SU-DHL-6 (cell line): Measurements from ENCODE around the gene ZNF385D.
"Not testable (repeated sequence)": the region's sequence is repeated elsewhere in the genome, so short reads cannot be mapped to it uniquely, and the experiment has no call there.

Experiments
- H2AFZ ChIP-seq: fragments of 200-600 bp; sonication (generic); 2 replicates; pipeline ENCODE4 v1.6.1; 2014; ENCODE audit warnings: low read depth, mild to moderate bottlenecking, moderate library complexity, mixed read lengths, antibody characterized with exemption, low read length; ENCODE audit not compliant: severe bottlenecking
- H3F3A ChIP-seq: fragments of 200-600 bp; shearing (Covaris generic); 2 replicates; pipeline ENCODE4 v1.6.0; 2016; ENCODE audit warnings: antibody characterized with exemption, mild to moderate bottlenecking; ENCODE audit not compliant: insufficient read depth
- H3K27ac ChIP-seq: fragments of 200-600 bp; sonication (generic); 2 replicates; pipeline ENCODE4 v1.5.1; 2016; ENCODE audit warnings: low read depth, mild to moderate bottlenecking, low read length, moderate library complexity, mixed read lengths
- H3K27me3 ChIP-seq: fragments of 200-600 bp; sonication (generic), shearing (Covaris generic); 2 replicates; pipeline ENCODE4 v1.6.0; 2014; ENCODE audit warnings: mild to moderate bottlenecking, low read length
- H3K36me3 ChIP-seq: fragments of 200-600 bp; sonication (generic); 2 replicates; pipeline ENCODE4 v1.6.1; 2014; ENCODE audit warnings: mild to moderate bottlenecking, low read length, mixed read lengths
- H3K4me2 ChIP-seq: fragments of 300-600, 200-600 bp; shearing (Covaris generic), sonication (generic); 2 replicates; pipeline ENCODE4 v1.6.0; 2014; ENCODE audit warnings: low read length, low read depth, mild to moderate bottlenecking; ENCODE audit not compliant: poor library complexity, severe bottlenecking
- H3K4me3 ChIP-seq: fragments of 200-600 bp; sonication (generic); 2 replicates; pipeline ENCODE4 v1.5.1; 2014; ENCODE audit warnings: antibody characterized with exemption, low read length, mild to moderate bottlenecking, mixed read lengths; ENCODE audit not compliant: insufficient read depth, poor library complexity, severe bottlenecking
- H3K79me2 ChIP-seq: fragments of 200-600 bp; sonication (generic); 2 replicates; pipeline ENCODE4 v1.6.1; 2014; ENCODE audit warnings: mild to moderate bottlenecking, low read length, moderate library complexity; ENCODE audit not compliant: insufficient read depth
- H3K9ac ChIP-seq: fragments of 200-600 bp; sonication (generic); 2 replicates; pipeline ENCODE4 v1.7.0; 2014; ENCODE audit warnings: mild to moderate bottlenecking, low read length
- H3K9me2 ChIP-seq: fragments of 200-600 bp; sonication (generic); replicated peaks from 2 replicates; pipeline ENCODE4 v1.6.1; 2014; ENCODE audit warnings: low read length; ENCODE audit not compliant: insufficient read depth
- H3K9me3 ChIP-seq: fragments of 200-600 bp; sonication (generic); 2 replicates; pipeline ENCODE4 v1.6.1; 2014; ENCODE audit warnings: low read length, mixed read lengths; ENCODE audit not compliant: insufficient read depth
- H4K20me1 ChIP-seq: fragments of 200-600 bp; sonication (generic); 2 replicates; pipeline ENCODE4 v1.6.1; 2014; ENCODE audit warnings: low read depth, mild to moderate bottlenecking, antibody characterized with exemption, low read length, moderate library complexity, mixed read lengths
- CTCF ChIP-seq: fragments of 200-600 bp; sonication (generic); IDR thresholded peaks from one replicate; pipeline ENCODE4 v1.5.1; 2017; ENCODE audit warnings: antibody characterized with exemption, mild to moderate bottlenecking, low read length, moderate library complexity; ENCODE audit not compliant: insufficient read depth, poor library complexity, severe bottlenecking
- EZH2phosphoT487 ChIP-seq: fragments of 200-600 bp; sonication (generic), shearing (Covaris generic); conservative IDR thresholded peaks from 2 replicates; pipeline ENCODE4 v1.6.1; 2018; ENCODE audit warnings: mild to moderate bottlenecking, antibody characterized with exemption, low read length, moderate library complexity, mixed read lengths

ZNF385D gene

GRCh38 chr3:21487520-21487919 is 263.5 kb downstream of the ZNF385D start:
- Histone ChIP-seq H3K79me2 (no peaks in the 10 kb centered on the region), H3K4me2 (no peak overlapping the region), H3K4me3 (no peak overlapping the region), H3K9me2 (no peaks in the 10 kb centered on the region), H3K27ac (no peak overlapping the region), H3K27me3 (no peaks in the 10 kb centered on the region), H4K20me1 (no peaks in the 10 kb centered on the region), H3K36me3 (no peaks in the 10 kb centered on the region), H3K9ac (no peak overlapping the region), H3K9me3 (no peaks in the 10 kb centered on the region), H2AFZ (no peak overlapping the region), H3F3A (no peaks in the 10 kb centered on the region)
- TF ChIP-seq EZH2phosphoT487 (no peak), CTCF (no peak)

GRCh38 chr3:21486024-21486935 is 264.7 kb downstream of the ZNF385D start:
- not testable (repeated sequence) for H3K4me3 ChIP-seq, H2AFZ ChIP-seq, H3K9ac ChIP-seq, H4K20me1 ChIP-seq, H3K4me2 ChIP-seq, H3K9me3 ChIP-seq, H3K9me2 ChIP-seq, H3F3A ChIP-seq, H3K27me3 ChIP-seq, H3K79me2 ChIP-seq, H3K36me3 ChIP-seq, H3K27ac ChIP-seq

GRCh38 chr3:21484828-21485144 is 266.2 kb downstream of the ZNF385D start:
- Histone ChIP-seq H3K27ac (no peak overlapping the region), H4K20me1 (no peaks in the 10 kb centered on the region), H3K4me3 (no peak overlapping the region), H3K4me2 (no peak overlapping the region), H3K79me2 (no peaks in the 10 kb centered on the region), H3K27me3 (no peaks in the 10 kb centered on the region), H2AFZ (no peak overlapping the region), H3K36me3 (no peaks in the 10 kb centered on the region), H3K9me2 (no peaks in the 10 kb centered on the region), H3K9me3 (no peaks in the 10 kb centered on the region), H3K9ac (no peak overlapping the region), H3F3A (no peaks in the 10 kb centered on the region)
- TF ChIP-seq EZH2phosphoT487 (no peak), CTCF (no peak)

GRCh38 chr3:21484057-21484827 is 266.8 kb downstream of the ZNF385D start:
- TF ChIP-seq EZH2phosphoT487 (no peak), CTCF (peak; percentile 47)
- Histone ChIP-seq H3K9ac (no peak overlapping the region), H3K79me2 (no peaks in the 10 kb centered on the region), H2AFZ (no peak overlapping the region), H3K36me3 (no peaks in the 10 kb centered on the region), H3K9me3 (no peaks in the 10 kb centered on the region), H3K4me2 (no peak overlapping the region), H3K9me2 (no peaks in the 10 kb centered on the region), H3K27me3 (no peaks in the 10 kb centered on the region), H3K4me3 (no peak overlapping the region), H3F3A (no peaks in the 10 kb centered on the region), H3K27ac (no peak overlapping the region), H4K20me1 (no peaks in the 10 kb centered on the region)
